CD4-positive, alpha-beta T cell treated with Interleukin-10 for 1 hour (primary cell): ENCODE data around the gene KCNJ13.
"Not testable (repeated sequence)": the region's sequence is repeated elsewhere in the genome, so short reads cannot be mapped to it uniquely, and the experiment has no call there.

Experiments
- DNase-seq: peaks from one replicate; pipeline ENCODE4 v3.0.0-alpha.2; 2020

KCNJ13 gene

DNA sequence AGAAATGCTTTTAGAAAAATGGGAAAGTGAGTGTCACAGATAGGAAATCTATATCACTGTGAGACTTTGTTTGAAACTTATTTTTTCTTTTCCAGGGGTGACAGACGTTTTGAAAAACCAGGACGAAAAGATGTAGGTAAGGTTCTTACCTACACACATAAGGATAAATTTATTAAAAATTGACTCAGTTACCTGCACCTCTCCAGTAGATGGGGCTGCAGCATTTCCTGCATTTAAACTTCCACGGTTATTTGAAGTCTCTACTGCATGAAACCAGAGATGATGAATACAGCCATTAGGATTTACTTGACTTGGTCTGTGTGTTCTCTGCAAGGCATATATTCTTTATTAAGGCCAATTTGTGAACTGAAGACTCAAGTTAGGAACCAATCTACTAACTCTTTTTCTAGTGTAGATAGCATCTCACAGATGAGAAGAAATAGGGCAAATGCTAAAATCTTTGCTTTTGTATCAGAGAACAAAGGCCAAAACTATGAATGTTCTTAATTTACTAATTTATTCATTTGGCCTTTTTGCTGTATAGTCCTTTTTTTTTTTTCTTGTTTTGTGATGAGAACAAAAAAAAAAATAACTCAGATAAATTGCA, 15.0 kb downstream of the KCNJ13 start:
- DNase-seq = peak; percentile 62

DNA sequence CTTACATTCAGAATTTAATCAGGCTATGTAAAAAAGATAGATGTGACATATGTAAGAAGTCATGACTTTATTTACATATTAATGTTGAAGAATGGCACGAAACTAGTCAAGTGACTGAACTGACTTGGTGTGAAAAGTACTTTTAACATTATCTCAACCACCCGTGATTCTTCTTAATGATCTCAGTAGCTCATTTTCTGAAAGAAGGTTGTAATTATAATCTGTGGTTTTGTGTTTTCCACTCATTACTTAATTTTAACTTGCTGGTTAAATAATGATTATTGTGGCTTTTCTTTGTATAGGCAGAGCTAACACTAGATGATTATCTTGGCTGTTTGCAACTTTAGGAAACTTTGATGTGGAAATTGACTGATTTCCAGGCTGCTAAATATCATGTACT, 18.5 kb downstream of the KCNJ13 start:
- no peak for DNase-seq

DNA sequence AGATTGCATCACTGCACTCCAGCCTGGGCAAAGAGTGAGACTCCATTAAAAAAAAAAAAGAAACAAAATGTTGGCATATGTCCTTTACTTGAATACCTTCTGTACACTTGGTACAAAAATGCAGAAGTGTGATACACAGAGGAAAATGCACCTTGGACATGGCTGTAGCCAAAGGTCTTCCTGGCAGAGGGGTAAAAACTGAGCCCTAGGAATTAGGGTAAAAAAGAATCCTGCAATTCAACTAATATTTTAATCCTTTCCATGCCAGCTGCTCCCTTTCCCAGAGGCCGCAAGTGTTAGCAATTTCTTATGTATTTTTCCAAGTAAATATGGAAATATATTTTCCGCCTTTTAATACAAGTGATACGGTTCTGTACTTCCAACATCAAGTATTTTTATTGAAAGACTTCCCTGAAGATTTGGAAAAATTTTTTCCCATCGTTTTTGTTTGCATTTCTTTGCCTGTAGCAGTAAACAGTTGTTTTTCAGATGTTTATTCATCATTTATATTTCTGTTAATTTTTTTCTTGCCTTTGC, 26.2 kb downstream of the KCNJ13 start:
- no peak for DNase-seq

DNA sequence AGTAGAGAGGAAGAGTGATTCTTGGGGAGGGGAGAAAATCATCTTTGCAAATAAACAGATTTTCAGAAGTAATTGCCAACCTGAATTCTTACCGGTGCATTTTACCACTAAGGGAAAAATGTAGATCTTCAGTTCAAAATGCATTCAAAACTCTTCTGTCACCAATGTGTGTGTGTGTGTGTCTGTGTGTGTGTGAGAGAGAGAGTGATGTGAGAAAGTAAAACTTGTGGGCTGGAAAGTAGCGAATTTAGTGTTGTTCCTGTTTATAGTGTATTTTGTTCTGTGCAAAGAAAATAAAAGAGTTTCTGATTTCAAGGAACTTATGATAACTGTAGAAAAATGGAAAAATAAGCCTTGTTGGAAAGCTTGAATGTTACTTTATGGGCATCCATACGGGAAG, 27.0 kb downstream of the KCNJ13 start:
- no peak for DNase-seq

DNA sequence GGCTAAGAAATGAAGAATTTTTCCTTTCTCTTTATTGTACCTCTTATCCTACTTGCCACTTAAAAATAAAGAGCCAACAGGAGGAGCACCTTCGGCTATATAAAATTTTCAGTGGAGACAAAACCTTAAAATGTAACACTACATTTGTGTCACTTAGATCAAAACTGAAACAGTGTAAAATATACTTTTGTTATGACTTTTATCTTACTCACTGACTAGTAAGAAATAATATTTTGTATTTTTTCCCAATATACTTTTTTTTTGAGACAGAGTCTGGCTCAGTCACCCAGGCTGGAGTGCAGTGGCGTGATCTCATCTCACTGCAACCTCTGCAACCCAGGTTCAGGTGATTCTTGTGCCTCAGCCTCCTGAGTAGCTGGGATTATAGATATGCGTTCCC, 28.3 kb downstream of the KCNJ13 start:
- no peak for DNase-seq

DNA sequence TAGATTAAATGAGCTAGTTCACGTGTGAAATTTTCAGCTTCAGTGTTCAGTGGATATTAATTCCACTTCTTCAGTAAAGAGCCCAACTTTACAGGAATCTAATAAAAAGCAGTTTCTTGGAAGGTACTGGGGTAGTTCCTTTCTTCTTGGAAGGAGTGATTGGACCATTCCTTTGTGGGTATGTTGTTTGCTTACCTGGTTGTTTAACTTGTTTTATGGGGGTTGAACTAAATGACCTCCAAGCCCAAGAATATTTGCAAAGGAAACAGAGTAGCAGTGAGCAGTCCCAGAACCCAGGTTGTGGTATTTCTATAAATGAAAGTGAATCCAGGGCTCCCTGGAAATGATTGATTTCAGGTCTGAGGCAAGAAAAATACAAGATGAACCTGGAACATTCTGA, 31.4 kb downstream of the KCNJ13 start:
- DNase-seq = no peak

DNA sequence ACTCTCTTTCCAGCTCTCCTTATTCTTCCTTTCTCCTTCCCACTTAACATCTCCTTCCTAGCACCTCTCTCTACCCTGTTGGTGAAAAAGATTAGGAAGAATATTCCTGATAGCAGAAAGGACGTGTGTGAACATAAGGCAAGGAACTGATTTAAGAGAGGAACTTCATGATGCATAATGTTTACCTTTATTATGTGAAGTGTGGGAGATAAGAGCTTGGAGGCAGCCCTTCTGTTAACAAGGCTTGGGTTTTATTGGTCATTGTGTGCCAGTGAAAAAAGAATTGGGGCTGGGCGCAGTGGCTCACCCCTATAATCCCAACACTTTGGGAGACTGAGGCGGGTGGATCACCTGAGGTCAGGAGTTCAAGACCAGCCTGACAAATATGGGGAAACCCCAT, 34.4 kb downstream of the KCNJ13 start:
- no peak for DNase-seq

DNA sequence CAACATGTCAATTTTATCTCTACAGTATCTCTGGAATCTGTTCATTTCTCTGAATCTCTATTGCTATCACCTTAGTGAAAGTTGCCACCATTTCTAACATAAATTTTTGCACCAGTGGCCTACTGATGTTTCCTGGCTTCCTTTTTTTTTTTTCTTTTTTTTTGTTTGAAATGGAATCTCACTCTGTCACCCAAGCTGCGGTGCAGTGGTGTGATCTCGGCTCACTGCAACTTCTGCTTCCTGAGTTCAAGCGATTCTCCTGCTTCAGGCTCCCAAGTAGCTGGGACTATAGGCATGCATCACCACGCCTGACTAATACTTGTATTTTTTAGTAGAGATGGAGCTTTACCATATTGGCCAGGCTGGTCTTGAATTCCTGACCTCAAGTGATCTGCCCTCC, 35.1 kb downstream of the KCNJ13 start:
- DNase-seq = no peak

DNA sequence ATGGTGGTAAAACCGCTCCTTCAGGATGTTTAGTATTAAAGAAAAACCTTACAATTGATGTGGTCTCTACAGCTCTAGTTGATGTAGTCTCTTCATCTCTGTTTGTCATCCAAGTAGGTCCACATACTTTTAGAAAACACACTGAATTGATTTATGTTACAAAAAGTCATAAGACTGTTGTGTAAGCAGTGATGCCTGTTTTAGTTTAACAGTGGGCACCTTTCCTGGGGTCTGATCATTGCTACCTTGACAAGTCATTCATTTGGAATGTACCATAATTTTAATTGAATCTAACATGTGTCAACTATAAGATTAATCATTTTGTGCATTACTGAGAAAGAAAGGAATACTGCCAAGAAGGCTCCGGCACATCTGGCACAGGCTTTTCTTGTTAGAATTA, 44.9 kb downstream of the KCNJ13 start:
- DNase-seq = no peak

DNA sequence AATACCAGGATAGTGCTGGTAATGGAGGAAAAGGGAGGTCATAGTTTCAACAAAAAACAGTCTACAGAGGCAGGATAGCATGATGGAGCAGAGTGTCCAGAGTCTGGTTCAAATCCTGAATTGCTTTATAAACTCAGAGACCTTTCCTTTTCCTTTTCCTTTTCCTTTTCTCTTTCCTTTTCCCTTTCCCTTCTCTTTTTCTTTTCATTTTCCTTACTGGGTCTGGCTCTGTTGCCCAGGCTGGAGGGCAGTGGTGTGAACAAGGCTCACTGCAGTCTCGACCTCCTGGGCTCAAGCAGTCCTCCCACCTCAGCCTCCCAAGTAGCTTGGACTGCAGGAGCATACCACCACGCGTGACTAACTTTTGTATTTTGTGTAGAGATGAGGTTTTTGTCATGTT, 47.6 kb downstream of the KCNJ13 start:
- no peak for DNase-seq

DNA sequence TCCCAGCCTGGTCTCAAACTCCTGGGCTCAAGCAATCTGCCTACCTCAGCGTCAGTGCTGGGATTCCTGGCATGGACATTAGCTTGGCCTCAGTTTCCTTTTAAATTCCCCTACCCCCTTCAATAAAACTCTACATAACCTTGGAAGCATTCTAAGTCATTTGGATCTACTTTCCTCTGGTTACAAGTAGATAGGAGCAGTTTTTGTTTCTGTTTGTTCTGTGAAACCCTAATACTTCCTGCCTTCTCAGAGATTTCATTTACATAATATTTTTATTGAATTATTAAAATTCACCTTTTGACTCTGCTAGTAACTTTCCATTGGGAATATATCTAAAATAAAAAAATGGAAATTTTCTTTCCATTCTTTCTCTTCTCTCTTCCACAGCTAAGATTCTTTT, 53.3 kb downstream of the KCNJ13 start:
- DNase-seq = no peak

DNA sequence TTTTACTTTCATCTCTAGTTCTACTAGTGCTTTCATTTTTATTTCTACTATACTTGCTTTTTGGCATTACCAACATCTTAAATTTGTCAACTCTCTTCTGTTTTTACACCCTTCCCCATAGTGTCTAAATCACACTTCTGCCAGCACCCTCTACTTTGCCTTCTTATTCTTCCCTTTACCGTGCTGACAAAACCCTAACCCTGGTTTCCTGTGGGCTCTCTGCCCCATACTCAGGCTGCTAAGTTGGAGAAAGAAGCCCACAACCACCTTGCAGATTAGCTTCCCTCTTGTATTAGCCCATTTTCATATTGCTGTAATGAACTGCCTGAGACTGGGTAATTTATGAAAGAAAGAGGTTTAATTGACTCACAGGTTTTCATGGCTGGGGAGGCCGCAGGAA, 54.5 kb downstream of the KCNJ13 start:
- peak; percentile 4 for DNase-seq

DNA sequence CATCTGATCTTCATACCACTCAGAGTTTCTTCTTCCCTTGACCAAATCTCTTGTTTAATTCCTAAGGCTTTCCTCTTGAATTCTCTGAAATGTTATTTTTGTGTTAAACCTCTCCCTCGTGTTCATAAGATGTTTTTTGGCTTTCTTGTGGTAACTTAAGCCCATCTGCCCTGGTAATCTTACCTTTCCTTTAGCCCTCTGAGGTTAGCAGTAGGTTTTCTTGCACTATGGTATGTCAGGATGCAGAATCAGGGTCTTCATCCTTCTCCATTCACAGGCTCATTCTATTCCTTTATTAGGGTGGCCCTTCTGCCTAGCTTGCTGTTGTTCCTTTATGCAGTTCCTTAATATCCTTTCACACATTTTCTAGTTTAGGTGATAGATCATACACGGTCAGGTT, 55.1 kb downstream of the KCNJ13 start:
- DNase-seq = no peak

DNA sequence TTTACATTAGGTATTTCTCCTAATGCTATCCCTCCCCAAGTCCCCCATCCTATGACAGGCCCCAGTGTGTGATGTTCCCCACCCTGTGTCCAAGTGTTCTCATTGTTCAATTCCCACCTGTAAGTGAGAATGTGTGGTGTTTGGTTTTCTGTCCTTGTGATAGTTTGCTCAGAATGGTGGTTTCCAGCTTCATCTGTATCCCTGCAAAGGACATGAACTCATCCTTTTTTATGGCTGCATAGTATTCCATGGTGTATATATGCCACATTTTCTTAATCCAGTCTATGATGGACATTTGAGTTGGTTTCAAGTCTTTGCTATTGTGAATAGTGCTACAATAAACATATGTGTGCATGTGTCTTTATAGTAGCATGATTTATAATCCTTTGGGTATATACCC, 56.3 kb downstream of the KCNJ13 start:
- DNase-seq = not testable (repeated sequence)
